Measurements from ENCODE around the gene IGFL1. TPM values are rescaled to one million over a fixed set of nuclear protein-coding genes. Genes with fewer than 3 reads are reported as not detected.
"Not testable (repeated sequence)": the region's sequence is repeated elsewhere in the genome, so short reads cannot be mapped to it uniquely, and the experiment has no call there.

The IGFL1 gene
- total RNA-seq, 4 donors from 2014 or later: not detected

GRCh38 chr19:46211201-46211881, 18.2 kb upstream of the IGFL1 start:
- TF ChIP-seq CTCF (IDR thresholded peaks at IDR 0.05): no peak
- TF ChIP-seq POLR2A (IDR thresholded peaks at IDR 0.05): no peak
- H3K36me3 ChIP-seq: no peaks in the 10 kb centered on the region
- DNase-seq: peak; percentile 45 to 62
- peaks cover 6 to 13% of the 10 kb centered on the region in 2 donors for H3K4me1 ChIP-seq
- H3K27ac ChIP-seq: peak overlapping the region; percentile 11 to 43 (median 17)
- H3K4me3 ChIP-seq (replicated peaks in 1 of 3): no peak overlapping the region
- H3K9me3 ChIP-seq: no peaks in the 10 kb centered on the region
- WGBS, 2 donors: 36 to 46% methylated on average over 10 of the region's 10 CpGs
- intact Hi-C loops (cut with DNase I): no loop called here
- H3K27me3 ChIP-seq: no peaks in the 10 kb centered on the region

- H3K36me3 ChIP-seq; H3K4me3 ChIP-seq (replicated peaks in 1 of 3); H3K9me3 ChIP-seq; H3K27me3 ChIP-seq; H3K27ac ChIP-seq; DNase-seq; intact Hi-C loops (cut with DNase I): not testable (repeated sequence)
- peaks cover 6 to 13% of the 10 kb centered on the region in 2 donors for H3K4me1 ChIP-seq
- whole genome bisulfite sequencing, 2 donors: 82 to 87% methylated on average over 5 of the region's 5 CpGs
These were observed 16.9 kb upstream of the IGFL1 start for GRCh38 chr19:46212592-46212991.

- intact Hi-C loops (cut with DNase I): no loop called here
- DNase-seq: no peak
- no peak for TF ChIP-seq CTCF (IDR thresholded peaks at IDR 0.05)
- TF ChIP-seq POLR2A (IDR thresholded peaks at IDR 0.05): no peak
- Histone ChIP-seq H3K4me1 (peaks cover 6 to 13% of the 10 kb centered on the region in 2 donors), H3K4me3 (replicated peaks in 1 of 3) (no peak overlapping the region), H3K27me3 (no peaks in the 10 kb centered on the region), H3K36me3 (no peaks in the 10 kb centered on the region), H3K9me3 (no peaks in the 10 kb centered on the region), H3K27ac (no peak overlapping the region)
- 88 to 89% methylated on average over 5 to 8 of the region's 11 CpGs for WGBS, 2 donors
These were observed 16.4 kb upstream of the IGFL1 start for GRCh38 chr19:46213156-46213555.

GRCh38 chr19:46213806-46214205, 15.7 kb upstream of the IGFL1 start:
- peaks cover 6 to 13% of the 10 kb centered on the region in 2 donors for H3K4me1 ChIP-seq
- intact Hi-C loops (cut with DNase I): no loop called here
- no peak overlapping the region for H3K27ac ChIP-seq
- TF ChIP-seq POLR2A (IDR thresholded peaks at IDR 0.05) (no peak), CTCF (IDR thresholded peaks at IDR 0.05) (no peak)
- no peaks in the 10 kb centered on the region for H3K27me3 ChIP-seq
- no peaks in the 10 kb centered on the region for H3K36me3 ChIP-seq
- no peaks in the 10 kb centered on the region for H3K9me3 ChIP-seq
- DNase-seq: no peak
- no peak overlapping the region for H3K4me3 ChIP-seq (replicated peaks in 1 of 3)
- WGBS, 2 donors: 89 to 90% methylated on average over 19 of the region's 19 CpGs

GRCh38 chr19:46216612-46217011, 12.9 kb upstream of the IGFL1 start:
- H3K36me3 ChIP-seq: no peaks in the 10 kb centered on the region
- intact Hi-C loops (cut with DNase I): no loop called here
- no peak overlapping the region for H3K4me3 ChIP-seq (replicated peaks in 1 of 3)
- no peaks in the 10 kb centered on the region for H3K27me3 ChIP-seq
- DNase-seq: no peak
- peaks cover 4 to 6% of the 10 kb centered on the region in 2 donors for H3K4me1 ChIP-seq
- H3K27ac ChIP-seq: no peak overlapping the region
- TF ChIP-seq CTCF (IDR thresholded peaks at IDR 0.05) (no peak), POLR2A (IDR thresholded peaks at IDR 0.05) (no peak)
- no peaks in the 10 kb centered on the region for H3K9me3 ChIP-seq
- 57 to 61% methylated on average over 4 of the region's 4 CpGs for WGBS, 2 donors
